Fibroblast of villous mesenchyme (primary cell): ENCODE results near the gene USHBP1. TPM values are rescaled to one million over a fixed set of nuclear protein-coding genes. Genes with fewer than 3 reads are reported as not detected.

Experiments
- DNase-seq: peaks from one replicate; pipeline ENCODE4 v3.0.0-alpha.2; 2010; ENCODE audit warnings: low read depth
- H3K4me3 ChIP-seq: 2 replicates; pipeline ENCODE4 v1.5.1; 2011; ENCODE audit warnings: low read depth, mild to moderate bottlenecking, low read length
- total RNA-seq: library from RNA; depleted of rRNA; stranded (reverse); fragments of >200 nt; gene quantifications from 2 replicates; pipeline ENCODE4 v1.2.3, GENCODE V29; 2012
- TF ChIP-seq, protein P1 (sequence below): IDR thresholded peaks from 2 replicates; pipeline ENCODE4 v1.5.1; 2012; ENCODE audit warnings: low read depth, mild to moderate bottlenecking, low read length; ENCODE audit not compliant: insufficient read depth

The USHBP1 gene
- total RNA-seq, 1 donor, result not detected

- TF ChIP-seq, protein P1, sequence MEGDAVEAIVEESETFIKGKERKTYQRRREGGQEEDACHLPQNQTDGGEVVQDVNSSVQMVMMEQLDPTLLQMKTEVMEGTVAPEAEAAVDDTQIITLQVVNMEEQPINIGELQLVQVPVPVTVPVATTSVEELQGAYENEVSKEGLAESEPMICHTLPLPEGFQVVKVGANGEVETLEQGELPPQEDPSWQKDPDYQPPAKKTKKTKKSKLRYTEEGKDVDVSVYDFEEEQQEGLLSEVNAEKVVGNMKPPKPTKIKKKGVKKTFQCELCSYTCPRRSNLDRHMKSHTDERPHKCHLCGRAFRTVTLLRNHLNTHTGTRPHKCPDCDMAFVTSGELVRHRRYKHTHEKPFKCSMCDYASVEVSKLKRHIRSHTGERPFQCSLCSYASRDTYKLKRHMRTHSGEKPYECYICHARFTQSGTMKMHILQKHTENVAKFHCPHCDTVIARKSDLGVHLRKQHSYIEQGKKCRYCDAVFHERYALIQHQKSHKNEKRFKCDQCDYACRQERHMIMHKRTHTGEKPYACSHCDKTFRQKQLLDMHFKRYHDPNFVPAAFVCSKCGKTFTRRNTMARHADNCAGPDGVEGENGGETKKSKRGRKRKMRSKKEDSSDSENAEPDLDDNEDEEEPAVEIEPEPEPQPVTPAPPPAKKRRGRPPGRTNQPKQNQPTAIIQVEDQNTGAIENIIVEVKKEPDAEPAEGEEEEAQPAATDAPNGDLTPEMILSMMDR, result no peak
- H3K4me3 ChIP-seq, result no peak overlapping the region
- DNase-seq, result peak; percentile 41
Measured at GRCh38 chr19:17209126-17210036, 55.2 kb downstream of the USHBP1 start.

DNA sequence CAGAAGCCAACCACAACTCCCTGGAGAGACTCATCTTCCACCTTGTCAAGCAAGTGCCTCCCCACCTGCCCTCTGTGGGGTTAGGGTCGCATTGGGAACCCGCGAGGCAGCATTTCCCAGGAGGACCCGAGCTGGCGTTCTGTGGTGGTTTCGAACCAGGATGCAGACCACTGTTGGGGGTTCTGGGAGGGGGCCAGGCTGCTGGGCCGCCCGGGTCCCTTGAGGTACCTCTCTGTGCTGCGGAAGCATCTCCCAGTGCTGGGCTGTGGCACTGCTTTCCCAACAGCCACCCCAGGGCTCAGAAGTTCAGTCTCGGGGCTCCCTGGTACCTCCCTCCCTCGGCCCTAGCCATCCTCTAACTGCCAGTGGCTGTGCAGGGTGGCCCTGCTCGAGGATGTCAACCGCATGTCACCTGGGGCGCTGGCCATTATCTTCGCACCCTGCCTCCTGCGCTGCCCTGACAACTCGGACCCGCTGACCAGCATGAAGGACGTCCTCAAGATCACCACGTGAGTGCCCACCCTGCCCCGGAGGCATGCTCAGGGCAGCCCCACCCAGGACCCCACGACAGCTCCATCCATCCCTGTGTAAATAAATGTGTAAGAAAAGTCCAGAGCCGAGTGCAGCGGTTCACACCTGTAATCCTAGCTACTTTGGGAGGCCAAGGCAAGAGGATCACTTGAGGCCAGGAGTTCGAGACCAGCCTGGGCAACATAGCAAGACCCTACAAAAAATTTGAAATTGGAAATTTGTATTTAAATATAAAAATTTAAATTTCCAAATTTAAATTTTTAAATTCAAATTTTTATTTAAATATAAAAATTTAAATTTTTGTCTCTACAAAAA is 57.6 kb downstream of the USHBP1 start:
- TF ChIP-seq, protein P1, result no peak
- DNase-seq, result no peak
- no peak overlapping the region for H3K4me3 ChIP-seq

- TF ChIP-seq, protein P1, result peak; percentile 76
- DNase-seq, result peak; percentile 57
- H3K4me3 ChIP-seq, result no peak overlapping the region
Measured at GRCh38 chr19:17205237-17206140, 59.1 kb downstream of the USHBP1 start.

DNA sequence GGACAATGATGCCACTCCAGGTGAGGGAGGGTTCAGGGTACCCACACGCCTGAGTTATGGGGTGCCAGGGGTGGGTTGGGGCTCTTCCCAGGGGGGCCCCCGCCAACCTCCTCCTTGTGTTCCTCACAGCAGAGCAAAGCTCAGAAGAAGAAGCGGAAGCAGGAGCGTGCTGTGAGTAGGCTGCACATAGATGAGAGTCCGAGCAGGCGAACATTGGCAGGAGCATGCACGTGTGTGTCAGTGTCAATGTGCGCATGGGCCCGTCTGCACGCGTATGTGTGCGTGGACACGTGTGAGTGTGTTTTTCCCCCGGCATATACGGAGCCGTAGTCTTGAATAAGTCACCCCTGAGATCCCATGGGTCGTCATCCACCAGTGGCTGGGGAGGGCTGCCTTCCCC is 61.8 kb downstream of the USHBP1 start:
- TF ChIP-seq, protein P1, result no peak
- DNase-seq, result no peak
- no peak overlapping the region for H3K4me3 ChIP-seq

DNA sequence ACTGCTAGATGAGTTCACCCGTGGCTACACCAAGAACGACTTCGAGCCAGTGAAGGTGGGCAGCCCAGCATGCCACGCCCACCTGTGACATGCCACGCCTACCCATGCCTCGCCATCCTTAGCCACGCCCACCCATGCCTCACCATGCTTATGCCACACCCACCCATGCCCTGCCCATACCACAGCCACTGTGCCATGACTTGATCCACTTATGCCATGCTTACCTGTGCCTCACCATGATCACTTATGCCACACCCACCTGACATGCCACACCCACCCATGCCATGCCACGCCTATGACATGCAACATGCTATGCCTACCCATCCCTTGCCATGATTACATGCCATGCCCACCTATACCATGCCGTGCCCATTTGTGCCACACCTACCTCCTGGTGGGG is 62.3 kb downstream of the USHBP1 start:
- no peak for DNase-seq
- H3K4me3 ChIP-seq, result no peak overlapping the region
- TF ChIP-seq, protein P1, result no peak
